GM21526 (cell line): Measurements from ENCODE around the gene OR6P1.

Experiments used
- ATAC-seq: cut with Tn5 transposase; IDR thresholded peaks from one replicate; pipeline ENCODE4 v1.9.1; 2021; ENCODE audit warnings: moderate library complexity; ENCODE audit not compliant: unreplicated experiment, low FRiP score

Gene OR6P1

GRCh38 chr1:158570480-158570879 lies at the start of gene OR6P1:
Gene OR6P1 (minus strand): TSS chr1:158570580. CDS start chr1:158563604, 6,976 bp downstream.
- no peak for ATAC-seq

GRCh38 chr1:158613764-158614163 lies 43.4 kb upstream of the OR6P1 start:
- no peak for ATAC-seq

GRCh38 chr1:158611916-158612315 lies 41.5 kb upstream of the OR6P1 start:
- ATAC-seq, result no peak

GRCh38 chr1:158607296-158607695 lies 36.9 kb upstream of the OR6P1 start:
- no peak for ATAC-seq

GRCh38 chr1:158604968-158605367 lies 34.6 kb upstream of the OR6P1 start, which contains the start of gene OR10Z1:
Gene OR10Z1 (plus strand): TSS chr1:158605268. CDS start chr1:158606439, 1,171 bp downstream.
- no peak for ATAC-seq

GRCh38 chr1:158600735-158601134 lies 30.4 kb upstream of the OR6P1 start:
- ATAC-seq, result no peak

- ATAC-seq, result no peak
These were observed 16.6 kb upstream of the OR6P1 start for GRCh38 chr1:158586942-158587341.

GRCh38 chr1:158583962-158584361 lies 13.6 kb upstream of the OR6P1 start:
- no peak for ATAC-seq

GRCh38 chr1:158579733-158580132 lies 9.4 kb upstream of the OR6P1 start, which contains the start of gene OR10X1:
Gene OR10X1 (minus strand): TSS chr1:158579899. CDS start chr1:158579899, 0 bp downstream.
- ATAC-seq, result no peak

- no peak for ATAC-seq
These were observed 7.2 kb upstream of the OR6P1 start for GRCh38 chr1:158577561-158577960.

- no peak for ATAC-seq
These were observed 1.8 kb upstream of the OR6P1 start for GRCh38 chr1:158572226-158572625.

- no peak for ATAC-seq
These were observed 5.8 kb downstream of the OR6P1 start for GRCh38 chr1:158564608-158565007.

GRCh38 chr1:158563853-158564252 lies 6.5 kb downstream of the OR6P1 start:
- ATAC-seq, result no peak

- ATAC-seq, result no peak
These were observed 10.7 kb downstream of the OR6P1 start for GRCh38 chr1:158559696-158560095.

- ATAC-seq, result no peak
These were observed 16.0 kb downstream of the OR6P1 start, which contains the start of gene OR6Y1 for GRCh38 chr1:158554352-158554751. Gene OR6Y1 (minus strand): TSS chr1:158554405. CDS start chr1:158548105, 6,300 bp downstream.

GRCh38 chr1:158552296-158552695 lies 18.1 kb downstream of the OR6P1 start:
- no peak for ATAC-seq

GRCh38 chr1:158547533-158547932 lies 22.8 kb downstream of the OR6P1 start:
- ATAC-seq, result no peak

- ATAC-seq, result no peak
These were observed 32.8 kb downstream of the OR6P1 start for GRCh38 chr1:158537609-158538008.

- no peak for ATAC-seq
These were observed 35.9 kb downstream of the OR6P1 start for GRCh38 chr1:158534496-158534895.

- no peak for ATAC-seq
These were observed 43.1 kb downstream of the OR6P1 start for GRCh38 chr1:158527190-158527815.

- no peak for ATAC-seq
These were observed 48.7 kb downstream of the OR6P1 start for GRCh38 chr1:158521666-158522058.

GRCh38 chr1:158520955-158521665 lies 49.3 kb downstream of the OR6P1 start:
- ATAC-seq, result no peak
